Kidney (tissue), 14 donors: ENCODE results near the gene FANCC. TPM values are rescaled to one million over a fixed set of nuclear protein-coding genes. Genes with fewer than 3 reads are reported as not detected.
A peak's percentile ranks its signal among the peaks of the same experiment; 100 is the strongest.

Experiments
- DNase-seq, 5 donors: peaks; one replicate each; pipeline ENCODE4 v3.0.0-alpha.2; 2013 to 2020
- FAIRE-seq: peaks from 2 replicates; lab custom pipeline; 2012; peaks lifted over from hg19 to GRCh38; lab: Jason Lieb, UNC
- H3K27ac ChIP-seq, 2 donors: one replicate each; pipeline ENCODE4 v1.7.0; 2013; ENCODE audit warnings: low read depth in 2 of 2, low read length in 2 of 2, inconsistent platforms in 1 of 2
- H3K27me3 ChIP-seq: one replicate; pipeline ENCODE4 v1.7.1; 2013; ENCODE audit warnings: low read length, inconsistent platforms; ENCODE audit not compliant: control insufficient read depth, insufficient read depth
- H3K36me3 ChIP-seq, 3 donors: one replicate each; pipeline versions ENCODE4 v1.7.0 to v1.7.1; 2013; ENCODE audit warnings: low read length in 3 of 3, control low read depth in 1 of 3, inconsistent platforms in 1 of 3; ENCODE audit not compliant: insufficient read depth in 3 of 3, control insufficient read depth in 2 of 3
- H3K4me1 ChIP-seq, 3 donors: one replicate each; pipeline versions ENCODE4 v1.7.0 to v1.7.1; 2013; ENCODE audit warnings: low read length in 3 of 3, inconsistent platforms in 1 of 3, low read depth in 1 of 3; ENCODE audit not compliant: control insufficient read depth in 2 of 3, insufficient read depth in 2 of 3
- H3K4me3 ChIP-seq, 3 donors: one replicate each; pipeline versions ENCODE4 v1.7.0 to v1.8.1; 2013; ENCODE audit warnings: low read length in 3 of 3, control low read depth in 1 of 3, inconsistent platforms in 1 of 3
- H3K9ac ChIP-seq, 3 donors: one replicate each; pipeline versions ENCODE4 v1.7.0 to v1.7.1; 2013; ENCODE audit warnings: low read length in 3 of 3, control low read depth in 1 of 3, inconsistent platforms in 1 of 3
- H3K9me3 ChIP-seq, 3 donors: one replicate each; pipeline versions ENCODE4 v1.7.0 to v1.7.1; 2013; ENCODE audit warnings: low read length in 3 of 3, control low read depth in 1 of 3, inconsistent platforms in 1 of 3; ENCODE audit not compliant: control insufficient read depth in 2 of 3, insufficient read depth in 1 of 3
- intact Hi-C: fragments of 100-400 bp; cut with DNase I; formaldehyde crosslinking; loops from one replicate; pipeline ENCODE4 v1.11.1; 2022
- polyA plus RNA-seq: library from polyadenylated mRNA; stranded (reverse); fragments of 350-450 nt; fragmentation: Illumina TruSeq; extraction: RNeasy Lipid Tissue Mini Kit (QIAGEN cat#74804); gene quantifications from one replicate; pipeline ENCODE4 v1.2.3, GENCODE V29; 2014; ENCODE audit warnings: low read depth, low replicate concordance; ENCODE audit not compliant: insufficient read depth
- total RNA-seq: library from RNA; stranded (reverse); fragmentation: NEBNext Ultra II Directional; extraction: Animal tissue kit (Norgen Biotek cat#: 25700); gene quantifications from one replicate; pipeline ENCODE4 v1.2.1, GENCODE V29; 2021
- TF ChIP-seq, protein P1 (sequence below): IDR thresholded peaks from 3 replicates; pipeline ENCODE4 v1.5.1; 2012; ENCODE audit warnings: mild to moderate bottlenecking, moderate library complexity, borderline replicate concordance; ENCODE audit not compliant: insufficient read depth; ENCODE audit errors: extremely low read depth
- donor health status: control.
- donor health status: control.
- donor health status: control.
- donor health status: control.
- donor health status: control.
- donor health status: DM: yes; HTN: yes; CAD: no.
- donor health status: Normal renal cell carcinoma (clear cell type).

Gene FANCC
- total and polyA plus RNA-seq, 2 donors from 2014 or later: 7.5 to 10.8 TPM

DNA sequence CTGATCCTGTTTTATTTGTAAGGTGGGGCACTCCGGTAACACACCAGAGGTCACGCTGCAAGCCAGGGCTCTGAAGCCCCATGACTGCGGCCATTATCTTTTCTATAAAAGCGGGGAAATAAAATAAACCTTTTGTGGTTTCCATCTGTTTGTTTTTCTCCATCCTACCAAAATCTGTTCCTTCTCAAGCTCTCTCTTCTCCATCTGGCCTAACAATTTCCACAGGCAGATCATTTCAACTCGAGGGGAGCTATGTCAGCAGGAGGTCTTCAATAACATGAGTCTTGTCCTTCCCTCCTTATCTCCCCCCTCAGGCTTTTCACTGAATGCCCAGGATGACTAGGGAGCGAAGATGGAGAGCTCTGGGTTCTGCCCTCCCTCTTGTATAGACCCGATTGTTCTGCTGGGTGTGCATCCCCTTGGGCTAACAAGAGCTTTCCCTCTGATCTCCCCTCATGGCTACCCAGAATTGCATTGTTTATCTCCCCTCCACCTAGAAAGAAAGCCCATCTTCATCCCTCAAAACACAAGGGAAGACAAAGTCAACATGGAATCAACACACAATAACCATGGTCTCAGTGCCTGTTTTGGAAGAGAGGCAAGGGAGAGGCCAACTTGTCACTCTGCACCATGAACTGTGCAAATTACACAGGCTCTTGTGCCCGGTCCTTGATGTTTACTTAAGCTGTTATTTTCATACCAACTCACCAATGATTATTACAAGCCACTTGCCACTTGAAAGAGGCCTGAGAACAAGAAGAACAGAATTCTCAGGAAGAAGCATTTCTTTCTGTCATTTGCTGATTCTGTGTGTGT is 187.8 kb downstream of the FANCC start:
- TF ChIP-seq, protein P1, sequence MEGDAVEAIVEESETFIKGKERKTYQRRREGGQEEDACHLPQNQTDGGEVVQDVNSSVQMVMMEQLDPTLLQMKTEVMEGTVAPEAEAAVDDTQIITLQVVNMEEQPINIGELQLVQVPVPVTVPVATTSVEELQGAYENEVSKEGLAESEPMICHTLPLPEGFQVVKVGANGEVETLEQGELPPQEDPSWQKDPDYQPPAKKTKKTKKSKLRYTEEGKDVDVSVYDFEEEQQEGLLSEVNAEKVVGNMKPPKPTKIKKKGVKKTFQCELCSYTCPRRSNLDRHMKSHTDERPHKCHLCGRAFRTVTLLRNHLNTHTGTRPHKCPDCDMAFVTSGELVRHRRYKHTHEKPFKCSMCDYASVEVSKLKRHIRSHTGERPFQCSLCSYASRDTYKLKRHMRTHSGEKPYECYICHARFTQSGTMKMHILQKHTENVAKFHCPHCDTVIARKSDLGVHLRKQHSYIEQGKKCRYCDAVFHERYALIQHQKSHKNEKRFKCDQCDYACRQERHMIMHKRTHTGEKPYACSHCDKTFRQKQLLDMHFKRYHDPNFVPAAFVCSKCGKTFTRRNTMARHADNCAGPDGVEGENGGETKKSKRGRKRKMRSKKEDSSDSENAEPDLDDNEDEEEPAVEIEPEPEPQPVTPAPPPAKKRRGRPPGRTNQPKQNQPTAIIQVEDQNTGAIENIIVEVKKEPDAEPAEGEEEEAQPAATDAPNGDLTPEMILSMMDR: no peak
- H3K36me3 ChIP-seq: no peaks in the 10 kb centered on the region
- no peaks in the 10 kb centered on the region for H3K27me3 ChIP-seq
- DNase-seq: no peak
- peak overlapping the region in 1 of 3 donors; percentile 7 for H3K9ac ChIP-seq
- no peak overlapping the region for H3K27ac ChIP-seq
- H3K4me3 ChIP-seq: no peak overlapping the region
- peaks cover 0 to 15% (median 10%) of the 10 kb centered on the region in 3 donors for H3K4me1 ChIP-seq
- intact Hi-C loops: loop anchor here (10.0 kb wide), 1 partner anchor 345 kb away; no protein-coding TSS in a partner anchor
- no peaks in the 10 kb centered on the region for H3K9me3 ChIP-seq
- FAIRE-seq: no peak

DNA sequence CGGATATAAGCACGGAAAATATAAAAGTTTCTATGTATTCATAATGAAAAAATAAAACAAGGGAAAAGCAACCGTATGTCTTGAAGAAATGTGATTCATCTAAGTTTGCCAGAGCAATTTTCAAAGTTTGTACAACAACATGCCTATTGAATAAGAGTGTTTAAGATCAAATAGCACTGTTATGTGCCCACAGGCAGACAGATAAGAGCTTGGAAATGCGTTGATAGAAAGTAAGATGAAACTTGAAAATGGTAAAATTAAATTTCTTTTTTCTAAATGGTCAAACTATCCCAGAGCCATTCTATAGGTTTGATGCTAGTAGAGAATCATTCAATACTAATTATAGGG is 189.4 kb downstream of the FANCC start:
- FAIRE-seq (no peak), DNase-seq (no peak)
- Histone ChIP-seq H3K36me3 (no peaks in the 10 kb centered on the region), H3K27me3 (no peaks in the 10 kb centered on the region), H3K4me1 (peaks cover 0 to 10% (median 9%) of the 10 kb centered on the region in 3 donors), H3K27ac (no peak overlapping the region), H3K9ac (no peak overlapping the region), H3K9me3 (no peaks in the 10 kb centered on the region), H3K4me3 (no peak overlapping the region)
- TF ChIP-seq, protein P1: no peak
- intact Hi-C loops: loop anchor here (10.0 kb wide), 1 partner anchor 343 kb away; no protein-coding TSS in a partner anchor

DNA sequence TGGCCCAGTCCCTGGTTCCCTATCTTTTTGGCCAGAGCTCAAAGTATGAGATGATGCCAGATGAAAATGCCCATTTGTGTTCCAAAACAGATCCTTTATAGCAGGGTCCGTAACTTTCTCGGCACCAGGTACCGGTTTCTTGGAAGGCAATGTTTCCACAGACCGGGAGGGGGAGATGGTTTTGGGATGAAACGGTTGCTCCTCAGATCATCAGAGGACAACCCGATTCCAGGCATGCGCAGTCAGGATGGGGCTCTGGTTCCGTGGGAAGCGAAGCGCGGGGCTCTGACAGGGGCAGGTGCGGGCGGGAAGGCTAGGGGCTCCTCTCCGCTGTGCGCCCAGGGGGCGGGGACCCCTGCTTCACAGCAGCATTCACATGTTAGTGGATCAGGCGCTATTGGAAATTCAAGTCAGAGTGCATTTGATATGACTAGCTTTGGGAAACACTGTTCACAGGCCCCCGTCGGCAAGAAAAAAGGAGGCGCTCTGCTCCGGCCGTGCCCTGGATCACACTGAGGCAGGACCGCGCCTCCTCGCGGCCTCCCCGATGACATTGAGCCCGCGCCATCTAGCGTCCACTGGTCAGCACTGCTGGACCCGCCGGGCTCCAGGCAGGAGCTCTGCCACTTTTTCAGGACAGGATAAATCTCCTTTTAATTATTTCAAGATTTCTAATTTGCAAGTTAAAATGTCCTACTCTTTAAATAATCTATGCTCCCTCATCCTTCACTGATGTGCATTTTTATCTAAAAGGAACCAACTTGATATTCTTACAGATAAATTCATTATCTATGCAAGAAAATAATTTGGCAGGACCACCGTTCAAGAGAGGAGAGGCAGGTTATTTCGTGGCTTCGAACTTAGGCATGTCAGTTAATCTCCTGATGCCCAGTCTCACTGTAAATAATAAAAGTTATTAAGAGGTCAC is 190.0 kb downstream of the FANCC start:
- peaks cover 0 to 2% (median 0%) of the 10 kb centered on the region in 3 donors for H3K36me3 ChIP-seq
- peaks cover 0 to 9% (median 8%) of the 10 kb centered on the region in 3 donors for H3K4me1 ChIP-seq
- intact Hi-C loops: loop anchor here (10.0 kb wide), 1 partner anchor 343 kb away; no protein-coding TSS in a partner anchor
- peak overlapping the region in 2 of 3 donors; percentile 16 to 67 for H3K9ac ChIP-seq
- peak overlapping the region; percentile 9 to 53 (median 22) for H3K4me3 ChIP-seq
- H3K27me3 ChIP-seq: no peaks in the 10 kb centered on the region
- H3K9me3 ChIP-seq: no peaks in the 10 kb centered on the region
- H3K27ac ChIP-seq: no peak overlapping the region
- FAIRE-seq (no peak), DNase-seq (peak; percentile 88 to 95 (median 90))
- TF ChIP-seq, protein P1: peak; percentile 98
